OCI-LY7 (cell line): ENCODE data around the gene TDRD1. TPM values are rescaled to one million over a fixed set of nuclear protein-coding genes. Genes with fewer than 3 reads are reported as not detected.

ENCODE experiments used
- BruUV-seq: library from RNA; stranded (reverse); fragments of 400-500 nt; replicated peaks from 2 replicates; lab custom pipeline; 2021; lab: Mats Ljungman, UMichigan
- CTCF ChIA-PET: fragments of 300-600 bp; sonication (Branson Sonifier 250); formaldehyde crosslinking; loops from one replicate; lab custom pipeline; 2022; ENCODE audit warnings: antibody characterized with exemption; ENCODE audit not compliant: unreplicated experiment; lab: Charles Lee
- POLR2A ChIA-PET: fragments of 300-600 bp; sonication (Branson Sonifier 250); formaldehyde crosslinking; loops from one replicate; lab custom pipeline; 2022; ENCODE audit warnings: antibody characterized with exemption; lab: Charles Lee
- DNase-seq: peaks from one replicate; pipeline ENCODE4 v3.0.0-alpha.2; 2015; ENCODE audit warnings: low spot score
- H2AFZ ChIP-seq: fragments of 200-600 bp; sonication (generic), shearing (Covaris generic); 2 replicates; pipeline ENCODE4 v1.6.1; 2014; ENCODE audit warnings: mild to moderate bottlenecking, antibody characterized with exemption, low read length, moderate library complexity
- H3K27ac ChIP-seq: fragments of 200-600 bp; sonication (generic); 2 replicates; pipeline ENCODE4 v1.5.1; 2014; ENCODE audit warnings: mixed run types, low read depth, mild to moderate bottlenecking, moderate library complexity, low read length, inconsistent platforms; ENCODE audit not compliant: poor library complexity, severe bottlenecking
- H3K36me3 ChIP-seq: fragments of 200-600 bp; sonication (generic); 2 replicates; pipeline ENCODE4 v1.6.1; 2014; ENCODE audit warnings: mild to moderate bottlenecking, antibody characterized with exemption, low read length, moderate library complexity, mixed read lengths; ENCODE audit not compliant: insufficient read depth
- H3K4me1 ChIP-seq: fragments of 200-600 bp; sonication (generic); 2 replicates; pipeline ENCODE4 v1.5.1; 2014; ENCODE audit warnings: mild to moderate bottlenecking, low read length; ENCODE audit not compliant: insufficient read depth, poor library complexity, severe bottlenecking
- H3K4me2 ChIP-seq: fragments of 200-600 bp; sonication (generic); 2 replicates; pipeline ENCODE4 v1.6.1; 2014; ENCODE audit warnings: mild to moderate bottlenecking, low read length
- H3K4me3 ChIP-seq: fragments of 200-600 bp; sonication (generic); 2 replicates; pipeline ENCODE4 v1.5.1; 2014; ENCODE audit warnings: mild to moderate bottlenecking, low read depth, low read length; ENCODE audit not compliant: poor library complexity, severe bottlenecking
- H3K79me2 ChIP-seq: fragments of 200-600 bp; sonication (generic); 2 replicates; pipeline ENCODE4 v1.6.1; 2016; ENCODE audit warnings: low read depth, mild to moderate bottlenecking, low read length, moderate library complexity, mixed read lengths; ENCODE audit not compliant: insufficient read depth
- H3K9me2 ChIP-seq: fragments of 200-600 bp; sonication (generic); 2 replicates; pipeline ENCODE4 v1.6.1; 2016; ENCODE audit warnings: mild to moderate bottlenecking, low read length, mixed read lengths; ENCODE audit not compliant: insufficient read depth
- H3K9me3 ChIP-seq: fragments of 200-600 bp; sonication (generic); 2 replicates; pipeline ENCODE4 v1.6.1; 2014; ENCODE audit warnings: mild to moderate bottlenecking, mixed run types, low read length, mixed read lengths
- H4K20me1 ChIP-seq: fragments of 200-600 bp; sonication (generic); 2 replicates; pipeline ENCODE4 v1.6.1; 2014; ENCODE audit warnings: mild to moderate bottlenecking, antibody characterized with exemption, low read length, moderate library complexity, mixed read lengths; ENCODE audit not compliant: insufficient read depth
- EZH2phosphoT487 ChIP-seq: fragments of 200-600 bp; sonication (generic); IDR thresholded peaks from 2 replicates; pipeline ENCODE4 v1.6.1; 2018; ENCODE audit warnings: low read depth, borderline replicate concordance, mild to moderate bottlenecking, mixed run types, antibody characterized with exemption, low read length, moderate library complexity, mixed read lengths
- intact Hi-C: fragments of 100-400 bp; cut with micrococcal nuclease; formaldehyde crosslinking; loops from one replicate; pipeline ENCODE4 v1.10.0; 2022; ENCODE audit not compliant: unreplicated experiment
- total RNA-seq, 2 experiments: library from RNA; depleted of rRNA in 1 of 2; stranded (reverse); fragments of >200 nt in 1 of 2; shearing (Covaris generic) in 1 of 2; gene quantifications; 2 replicates each; pipeline ENCODE4 v1.2.3, GENCODE V29; 2014 to 2022
- TF ChIP-seq, protein P1 (sequence below): fragments of 200-600 bp; sonication (generic); conservative IDR thresholded peaks from 2 replicates; pipeline ENCODE4 v1.5.1; 2014; ENCODE audit warnings: mild to moderate bottlenecking, antibody characterized with exemption, low read length, moderate library complexity, mixed read lengths

Gene TDRD1
- total RNA-seq, 2 experiments from 2014 or later: not detected

DNA sequence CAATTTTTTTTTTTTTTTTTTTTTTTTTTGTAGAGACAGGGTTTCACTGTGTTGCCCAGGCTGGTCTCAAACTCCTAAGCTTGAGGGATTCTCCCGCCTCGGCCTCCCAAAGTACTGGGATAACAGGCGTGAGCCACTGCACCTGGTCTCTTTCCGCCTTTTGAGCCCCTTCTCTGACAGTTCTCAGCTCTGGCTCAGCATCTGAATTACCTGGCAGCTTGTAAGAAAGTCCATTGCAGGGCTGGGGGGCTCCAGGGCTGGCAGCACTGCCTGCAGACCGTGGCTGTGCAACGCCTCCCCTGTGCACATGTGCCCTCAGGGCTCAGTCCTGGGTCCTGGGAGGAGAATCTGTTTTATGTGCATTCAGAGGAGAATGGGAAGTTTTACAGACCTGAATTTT is 97.5 kb downstream of the TDRD1 start:
- H2AFZ ChIP-seq: no peak overlapping the region
- no peaks in the 10 kb centered on the region for H4K20me1 ChIP-seq
- H3K4me2 ChIP-seq: no peak overlapping the region
- no peaks in the 10 kb centered on the region for H3K4me1 ChIP-seq
- H3K79me2 ChIP-seq: no peaks in the 10 kb centered on the region
- no peak for TF ChIP-seq EZH2phosphoT487
- TF ChIP-seq, protein P1, sequence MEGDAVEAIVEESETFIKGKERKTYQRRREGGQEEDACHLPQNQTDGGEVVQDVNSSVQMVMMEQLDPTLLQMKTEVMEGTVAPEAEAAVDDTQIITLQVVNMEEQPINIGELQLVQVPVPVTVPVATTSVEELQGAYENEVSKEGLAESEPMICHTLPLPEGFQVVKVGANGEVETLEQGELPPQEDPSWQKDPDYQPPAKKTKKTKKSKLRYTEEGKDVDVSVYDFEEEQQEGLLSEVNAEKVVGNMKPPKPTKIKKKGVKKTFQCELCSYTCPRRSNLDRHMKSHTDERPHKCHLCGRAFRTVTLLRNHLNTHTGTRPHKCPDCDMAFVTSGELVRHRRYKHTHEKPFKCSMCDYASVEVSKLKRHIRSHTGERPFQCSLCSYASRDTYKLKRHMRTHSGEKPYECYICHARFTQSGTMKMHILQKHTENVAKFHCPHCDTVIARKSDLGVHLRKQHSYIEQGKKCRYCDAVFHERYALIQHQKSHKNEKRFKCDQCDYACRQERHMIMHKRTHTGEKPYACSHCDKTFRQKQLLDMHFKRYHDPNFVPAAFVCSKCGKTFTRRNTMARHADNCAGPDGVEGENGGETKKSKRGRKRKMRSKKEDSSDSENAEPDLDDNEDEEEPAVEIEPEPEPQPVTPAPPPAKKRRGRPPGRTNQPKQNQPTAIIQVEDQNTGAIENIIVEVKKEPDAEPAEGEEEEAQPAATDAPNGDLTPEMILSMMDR: no peak
- no peaks in the 10 kb centered on the region for H3K9me3 ChIP-seq
- no peaks in the 10 kb centered on the region for H3K9me2 ChIP-seq
- H3K27ac ChIP-seq: no peak overlapping the region
- intact Hi-C loops: no loop called here
- H3K36me3 ChIP-seq: no peaks in the 10 kb centered on the region
- no TSS peak for BruUV-seq
- no peak overlapping the region for H3K4me3 ChIP-seq
- ChIA-PET CTCF (no interaction called here), POLR2A (interaction anchor here (0.6 kb wide), 1 partner anchor 13 kb away, joined by 3 read pairs; no protein-coding TSS in a partner anchor)
- no peak for DNase-seq

DNA sequence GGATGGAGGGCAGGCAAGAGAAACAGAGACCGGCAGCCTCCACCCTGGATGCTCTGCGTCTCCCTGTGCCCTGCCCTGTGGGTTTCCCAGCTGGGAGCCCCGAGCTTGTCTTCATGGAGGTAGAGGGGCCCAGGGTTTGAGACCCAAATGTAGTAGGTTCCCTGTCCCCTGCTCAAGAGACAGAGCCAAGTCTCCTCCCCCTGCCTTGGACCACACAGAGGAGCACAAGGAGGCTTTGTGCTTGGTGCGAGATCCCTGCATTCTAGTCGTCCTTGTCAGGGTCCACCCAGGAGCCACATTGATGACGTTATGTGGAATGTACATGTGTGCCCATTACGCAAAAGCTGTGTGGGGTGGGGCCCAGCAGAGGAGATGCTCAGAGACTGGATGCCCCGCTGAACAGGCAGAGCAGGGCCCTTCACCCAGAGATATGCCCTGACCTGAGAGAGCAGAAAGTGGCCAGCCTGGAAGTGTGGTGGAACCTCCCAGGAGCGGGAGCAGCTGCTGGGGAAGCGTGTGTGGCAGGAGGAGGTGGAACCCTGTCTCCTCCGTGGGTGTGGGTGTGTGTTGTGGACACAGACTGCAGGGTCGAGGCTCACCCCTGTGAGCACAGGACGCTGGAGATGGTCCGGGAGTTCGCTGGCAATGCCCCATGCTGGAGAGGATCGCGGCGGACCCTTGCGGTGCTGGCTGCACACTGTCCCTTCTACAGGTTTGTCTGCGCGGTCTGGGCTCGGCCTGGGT is 99.2 kb downstream of the TDRD1 start:
- no peaks in the 10 kb centered on the region for H3K9me2 ChIP-seq
- no peaks in the 10 kb centered on the region for H3K36me3 ChIP-seq
- H3K4me1 ChIP-seq: no peaks in the 10 kb centered on the region
- H3K79me2 ChIP-seq: no peaks in the 10 kb centered on the region
- H3K27ac ChIP-seq: no peak overlapping the region
- ChIA-PET CTCF (no interaction called here), POLR2A (interaction anchor here (0.5 kb wide), 1 partner anchor 624 kb away, joined by 3 read pairs; no protein-coding TSS in a partner anchor)
- H2AFZ ChIP-seq: no peak overlapping the region
- no peak overlapping the region for H3K4me3 ChIP-seq
- no TSS peak for BruUV-seq
- no peaks in the 10 kb centered on the region for H4K20me1 ChIP-seq
- no peak for DNase-seq
- intact Hi-C loops: no loop called here
- no peak overlapping the region for H3K4me2 ChIP-seq
- no peaks in the 10 kb centered on the region for H3K9me3 ChIP-seq
- TF ChIP-seq EZH2phosphoT487: no peak
- TF ChIP-seq, protein P1: no peak

DNA sequence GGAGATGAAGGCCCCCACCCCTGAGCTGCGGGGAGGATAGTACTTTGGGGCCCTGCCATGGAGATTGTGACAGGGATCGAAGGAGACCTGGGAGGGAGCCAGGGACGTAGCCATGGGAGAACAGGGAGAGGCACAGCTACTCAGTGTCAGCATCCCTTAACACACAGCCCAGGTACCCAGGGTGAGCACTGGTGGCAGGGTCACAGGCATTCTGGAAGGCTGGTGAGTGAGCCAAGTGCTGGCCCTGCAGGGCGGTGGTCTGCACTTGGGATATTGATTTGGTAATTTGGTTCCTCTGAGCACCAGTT is 99.7 kb downstream of the TDRD1 start:
- no TSS peak for BruUV-seq
- TF ChIP-seq EZH2phosphoT487: no peak
- TF ChIP-seq, protein P1: no peak
- no peak overlapping the region for H2AFZ ChIP-seq
- no peaks in the 10 kb centered on the region for H3K36me3 ChIP-seq
- H3K4me2 ChIP-seq: no peak overlapping the region
- intact Hi-C loops: no loop called here
- no peak for DNase-seq
- POLR2A ChIA-PET: no interaction called here
- H3K9me3 ChIP-seq: no peaks in the 10 kb centered on the region
- no peak overlapping the region for H3K4me3 ChIP-seq
- no peaks in the 10 kb centered on the region for H3K79me2 ChIP-seq
- CTCF ChIA-PET: no interaction called here
- no peak overlapping the region for H3K27ac ChIP-seq
- no peaks in the 10 kb centered on the region for H4K20me1 ChIP-seq
- H3K4me1 ChIP-seq: no peaks in the 10 kb centered on the region
- H3K9me2 ChIP-seq: no peaks in the 10 kb centered on the region
